BLaER1 treated with 17β-estradiol and CSF1 and Interleukin-3, amounts not matched to agents 10 nM and 100 nM (cell line): ENCODE measurements around the gene BOLA3.
A peak's percentile ranks its signal among the peaks of the same experiment; 100 is the strongest.
"Not testable (repeated sequence)": the region's sequence is repeated elsewhere in the genome, so short reads cannot be mapped to it uniquely, and the experiment has no call there.

Experiments
- H3K27ac ChIP-seq, 11 experiments: shearing (Covaris generic); formaldehyde crosslinking; 2 replicates each; pipeline ENCODE4 v1.8.1; 2022
- H3K27me3 ChIP-seq, 11 experiments: shearing (Covaris generic); formaldehyde crosslinking; 2 replicates each; pipeline ENCODE4 v1.8.1; 2022
- H3K36me3 ChIP-seq, 11 experiments: shearing (Covaris generic); formaldehyde crosslinking; 2 replicates each; pipeline ENCODE4 v1.8.1; 2022
- H3K4me1 ChIP-seq, 10 experiments: shearing (Covaris generic); formaldehyde crosslinking; 2 replicates each; pipeline ENCODE4 v1.8.1; 2022
- H3K4me2 ChIP-seq, 11 experiments: shearing (Covaris generic); formaldehyde crosslinking; 2 replicates each; pipeline ENCODE4 v1.8.1; 2022
- H3K4me3 ChIP-seq, 10 experiments: shearing (Covaris generic); formaldehyde crosslinking; 2 replicates each; pipeline ENCODE4 v1.8.1; 2022
- H3K9ac ChIP-seq, 11 experiments: shearing (Covaris generic); formaldehyde crosslinking; 2 replicates each; pipeline ENCODE4 v1.8.1; 2022
- H3K9me3 ChIP-seq, 11 experiments: shearing (Covaris generic); formaldehyde crosslinking; replicated peaks in 1 of 11; 2 replicates each; pipeline ENCODE4 v1.8.1; 2022
- H4K20me1 ChIP-seq, 11 experiments: shearing (Covaris generic); formaldehyde crosslinking; 2 replicates each; pipeline ENCODE4 v1.8.1; 2022
- Cebpa-rat ChIP-seq, 11 experiments: shearing (Covaris generic); IDR thresholded peaks; 2 replicates each; pipeline ENCODE4 v1.8.1; 2022

The BOLA3 gene

DNA sequence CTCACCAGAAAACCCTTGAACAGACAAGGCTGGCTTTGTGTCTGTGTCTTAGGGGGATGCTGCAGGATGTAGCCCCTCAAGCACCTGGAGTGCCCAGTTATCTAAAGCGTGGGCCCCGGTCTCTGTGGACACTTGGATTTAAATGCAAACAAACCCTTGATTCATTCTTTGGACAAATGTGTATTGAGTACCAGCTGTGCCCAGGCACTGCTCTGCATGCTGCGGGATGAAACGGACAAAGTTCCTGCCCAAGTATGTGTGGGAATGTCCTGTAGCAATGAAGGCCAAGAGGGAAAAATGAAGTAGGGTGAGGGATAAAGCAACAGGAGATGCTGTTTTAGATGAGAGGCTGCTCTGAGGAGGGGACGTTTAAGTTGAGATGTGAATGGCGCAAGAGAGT, 53.9 kb downstream of the BOLA3 start:
- Histone ChIP-seq H3K27ac (no peak overlapping the region), H3K4me3 (no peak overlapping the region), H3K9ac (no peak overlapping the region), H3K36me3 (peaks cover 93 to 100% (median 100%) of the 10 kb centered on the region in 11 experiments), H3K27me3 (no peaks in the 10 kb centered on the region), H3K4me2 (no peak overlapping the region), H4K20me1 (peaks cover 15 to 97% (median 59%) of the 10 kb centered on the region in 11 experiments; a peak in 19 of 22 replicates), H3K4me1 (no peaks in the 10 kb centered on the region), H3K9me3 (no peaks in the 10 kb centered on the region)
- no peak for TF ChIP-seq Cebpa-rat (IDR thresholded peaks at IDR 0.05)

DNA sequence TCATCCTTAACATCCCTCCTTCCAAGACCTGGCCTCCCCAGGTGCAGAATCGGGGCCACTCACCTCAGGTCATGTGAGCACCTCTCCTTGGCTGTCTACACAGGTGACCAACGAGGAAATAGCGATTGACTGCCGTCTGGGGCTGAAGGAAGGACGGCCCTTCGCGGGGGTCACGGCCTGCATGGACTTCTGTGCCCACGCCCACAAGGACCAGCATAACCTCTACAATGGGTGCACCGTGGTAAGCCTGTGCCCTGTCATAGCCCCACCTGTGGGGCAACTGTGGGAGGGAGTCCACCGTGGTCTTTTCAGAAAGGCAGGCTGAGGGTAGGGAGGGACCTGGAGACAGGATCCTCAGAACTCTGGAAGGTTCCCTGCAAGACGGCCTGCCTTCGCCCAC, 54.3 kb downstream of the BOLA3 start:
- no peak overlapping the region for H3K9ac ChIP-seq
- peaks cover 93 to 100% (median 100%) of the 10 kb centered on the region in 11 experiments for H3K36me3 ChIP-seq
- no peak for TF ChIP-seq Cebpa-rat (IDR thresholded peaks at IDR 0.05)
- H3K9me3 ChIP-seq = no peaks in the 10 kb centered on the region
- H3K4me3 ChIP-seq = no peak overlapping the region
- no peak overlapping the region for H3K27ac ChIP-seq
- H3K27me3 ChIP-seq = no peaks in the 10 kb centered on the region
- H3K4me1 ChIP-seq = no peaks in the 10 kb centered on the region
- peaks cover 15 to 97% (median 59%) of the 10 kb centered on the region in 11 experiments; a peak in 19 of 22 replicates for H4K20me1 ChIP-seq
- H3K4me2 ChIP-seq = no peak overlapping the region

DNA sequence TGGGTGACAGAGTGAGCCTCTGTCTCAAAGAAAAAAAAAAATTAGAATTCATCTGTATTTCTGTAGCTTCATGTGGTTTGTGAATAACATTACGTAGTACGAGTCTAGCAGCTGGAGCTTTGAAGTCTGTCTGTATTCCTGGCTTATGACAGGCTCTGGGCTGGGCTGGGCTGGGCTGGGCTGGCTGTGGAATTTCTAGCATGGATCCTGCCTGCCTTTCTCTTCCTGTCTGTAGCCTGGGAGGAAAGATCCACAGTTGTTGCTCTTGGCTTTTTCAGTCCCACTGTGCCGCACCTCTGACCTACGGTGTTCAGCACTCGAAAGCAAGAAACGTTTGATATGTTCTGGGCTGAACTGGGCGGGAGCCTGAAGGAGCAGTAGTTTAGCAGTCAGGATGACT, 55.4 kb downstream of the BOLA3 start:
- Histone ChIP-seq H3K27me3 (no peaks in the 10 kb centered on the region), H3K36me3 (peaks cover 98 to 100% (median 100%) of the 10 kb centered on the region in 11 experiments), H3K4me1 (no peaks in the 10 kb centered on the region), H3K9me3 (no peaks in the 10 kb centered on the region), H4K20me1 (peaks cover 21 to 98% (median 66%) of the 10 kb centered on the region in 11 experiments; a peak in 21 of 22 replicates), H3K4me2 (no peak overlapping the region), H3K9ac (no peak overlapping the region), H3K4me3 (no peak overlapping the region), H3K27ac (no peak overlapping the region)
- no peak for TF ChIP-seq Cebpa-rat (IDR thresholded peaks at IDR 0.05)

DNA sequence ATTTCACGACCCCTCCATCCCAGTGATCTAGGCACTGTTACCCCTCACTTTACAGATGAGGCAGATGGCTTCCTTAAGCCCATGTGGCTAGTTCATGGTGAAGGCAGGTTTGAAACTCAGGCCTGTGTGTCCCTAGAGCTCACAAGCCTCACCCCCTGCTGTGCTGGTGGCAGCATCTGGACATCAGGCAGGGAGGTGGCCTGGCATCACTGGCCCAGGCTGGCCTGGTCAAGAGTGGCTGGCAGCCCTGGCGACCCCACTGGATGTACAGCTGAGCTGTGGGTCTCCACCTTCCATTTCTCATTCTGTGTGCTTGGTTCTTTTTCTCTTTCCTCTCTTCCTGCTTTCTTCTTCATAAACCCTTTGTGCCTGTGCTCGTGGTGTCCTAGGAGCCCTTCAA, 56.3 kb downstream of the BOLA3 start:
- H3K36me3 ChIP-seq = peaks cover 100% of the 10 kb centered on the region in 11 experiments
- no peak overlapping the region for H3K4me3 ChIP-seq
- TF ChIP-seq Cebpa-rat (IDR thresholded peaks at IDR 0.05) = no peak
- no peaks in the 10 kb centered on the region for H3K4me1 ChIP-seq
- H3K9me3 ChIP-seq = no peaks in the 10 kb centered on the region
- H4K20me1 ChIP-seq = peaks cover 21 to 100% (median 71%) of the 10 kb centered on the region in 11 experiments; a peak in 20 of 22 replicates
- H3K4me2 ChIP-seq = no peak overlapping the region
- no peak overlapping the region for H3K27ac ChIP-seq
- no peaks in the 10 kb centered on the region for H3K27me3 ChIP-seq
- H3K9ac ChIP-seq = 0 out of 22 replicates have a peak overlapping the region, but pooled peaks of 1 of the 11 experiments have one; percentile 10

DNA sequence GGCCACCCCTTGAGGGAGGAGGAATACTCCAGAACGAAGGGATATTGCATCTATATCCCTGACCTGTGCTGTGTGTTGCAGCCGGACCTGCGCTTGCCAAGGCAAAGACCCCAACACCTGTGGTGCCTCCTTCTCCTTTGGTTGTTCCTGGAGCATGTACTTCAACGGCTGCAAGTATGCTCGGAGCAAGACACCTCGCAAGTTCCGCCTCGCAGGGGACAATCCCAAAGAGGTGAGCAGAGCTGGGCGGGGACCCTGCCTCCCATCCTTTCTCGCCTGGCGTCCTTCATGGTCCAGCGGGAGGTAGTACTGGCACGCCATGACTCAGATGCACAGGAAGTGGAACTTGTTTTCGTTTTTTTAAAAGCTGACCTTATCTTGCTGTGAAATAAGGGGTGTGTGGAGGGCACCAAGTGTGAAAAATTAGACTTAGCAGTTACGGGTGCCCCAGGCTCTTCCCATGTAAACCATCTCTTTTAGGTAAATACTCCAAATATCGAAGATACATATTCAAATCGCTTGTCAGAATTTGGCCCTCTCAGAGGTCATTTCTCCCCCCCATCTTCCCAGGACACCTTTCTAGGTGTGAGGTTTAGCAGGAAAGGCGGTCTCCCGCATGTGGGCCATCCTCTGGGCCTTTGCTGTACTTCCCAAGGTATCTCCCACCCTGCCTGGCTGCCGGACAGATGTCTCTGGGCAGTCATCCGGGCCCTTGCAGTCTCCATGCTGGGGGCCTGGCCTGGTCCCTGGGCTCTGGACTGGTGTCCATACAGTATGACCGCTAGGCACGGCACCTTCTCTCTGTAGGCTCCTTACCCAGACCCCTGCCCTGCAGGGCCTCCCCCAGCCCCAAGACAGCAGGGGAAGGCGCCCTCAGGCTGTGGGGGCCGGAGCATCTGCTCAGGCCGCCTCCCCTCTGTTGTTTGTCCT, 57.6 kb downstream of the BOLA3 start:
- no peaks in the 10 kb centered on the region for H3K27me3 ChIP-seq
- H3K9me3 ChIP-seq = no peaks in the 10 kb centered on the region
- H4K20me1 ChIP-seq = peaks cover 31 to 100% (median 83%) of the 10 kb centered on the region in 11 experiments; a peak in 21 of 22 replicates
- no peak for TF ChIP-seq Cebpa-rat (IDR thresholded peaks at IDR 0.05)
- no peak overlapping the region for H3K4me3 ChIP-seq
- H3K36me3 ChIP-seq = peaks cover 100% of the 10 kb centered on the region in 11 experiments
- no peak overlapping the region for H3K9ac ChIP-seq
- H3K27ac ChIP-seq = no peak overlapping the region
- H3K4me1 ChIP-seq = no peaks in the 10 kb centered on the region
- no peak overlapping the region for H3K4me2 ChIP-seq

DNA sequence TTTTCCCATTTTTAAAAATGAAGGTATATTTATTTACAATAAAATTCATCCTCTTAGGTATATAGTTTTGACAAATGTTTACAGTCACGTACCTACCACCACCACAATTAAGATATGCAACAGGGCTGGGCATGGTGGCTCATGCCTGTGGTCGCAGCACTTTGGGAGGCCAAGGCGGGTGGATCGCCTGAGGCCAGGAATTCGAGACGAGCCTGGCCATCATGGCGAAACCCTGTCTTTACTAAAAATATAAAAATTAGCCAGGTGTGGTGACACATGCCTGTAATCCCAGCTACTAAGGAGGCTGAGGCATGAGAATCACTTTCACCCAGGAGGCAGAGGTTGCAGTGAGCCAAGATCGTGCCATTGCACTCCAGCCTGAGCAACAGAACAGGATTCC, 59.0 kb downstream of the BOLA3 start:
- not testable (repeated sequence) for H3K4me3 ChIP-seq, H3K27ac ChIP-seq, H3K27me3 ChIP-seq, H3K9me3 ChIP-seq, H3K9ac ChIP-seq, H3K4me2 ChIP-seq, H3K4me1 ChIP-seq
- Histone ChIP-seq H3K36me3 (peaks cover 97 to 100% (median 99%) of the 10 kb centered on the region in 11 experiments), H4K20me1 (peaks cover 36 to 100% (median 80%) of the 10 kb centered on the region in 11 experiments; a peak in 21 of 22 replicates)

DNA sequence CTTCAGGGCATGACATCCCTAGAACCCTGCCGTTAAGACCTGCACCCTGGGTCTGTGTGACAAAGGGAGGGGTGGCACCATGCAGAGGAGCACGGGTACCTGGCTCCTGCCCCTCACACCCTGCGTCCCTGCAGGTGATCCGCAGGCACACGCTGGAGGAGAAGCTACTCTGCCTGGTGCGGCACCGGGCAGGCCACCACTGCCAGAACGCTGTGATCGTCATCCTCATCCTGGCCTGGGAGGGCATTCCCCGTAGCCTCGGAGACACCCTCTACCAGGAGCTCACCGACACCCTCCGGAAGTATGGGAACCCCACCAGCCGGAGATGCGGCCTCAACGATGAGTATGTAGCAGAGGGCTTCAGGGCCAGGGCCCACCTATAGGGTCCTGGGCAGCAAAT, 60.0 kb downstream of the BOLA3 start:
- no peak overlapping the region for H3K4me3 ChIP-seq
- H3K9me3 ChIP-seq = no peaks in the 10 kb centered on the region
- H4K20me1 ChIP-seq = peaks cover 41 to 100% (median 84%) of the 10 kb centered on the region in 11 experiments
- peaks cover 97 to 100% (median 99%) of the 10 kb centered on the region in 11 experiments for H3K36me3 ChIP-seq
- H3K4me2 ChIP-seq = no peak overlapping the region
- no peak for TF ChIP-seq Cebpa-rat (IDR thresholded peaks at IDR 0.05)
- no peaks in the 10 kb centered on the region for H3K27me3 ChIP-seq
- no peak overlapping the region for H3K27ac ChIP-seq
- H3K4me1 ChIP-seq = no peaks in the 10 kb centered on the region
- H3K9ac ChIP-seq = no peak overlapping the region

DNA sequence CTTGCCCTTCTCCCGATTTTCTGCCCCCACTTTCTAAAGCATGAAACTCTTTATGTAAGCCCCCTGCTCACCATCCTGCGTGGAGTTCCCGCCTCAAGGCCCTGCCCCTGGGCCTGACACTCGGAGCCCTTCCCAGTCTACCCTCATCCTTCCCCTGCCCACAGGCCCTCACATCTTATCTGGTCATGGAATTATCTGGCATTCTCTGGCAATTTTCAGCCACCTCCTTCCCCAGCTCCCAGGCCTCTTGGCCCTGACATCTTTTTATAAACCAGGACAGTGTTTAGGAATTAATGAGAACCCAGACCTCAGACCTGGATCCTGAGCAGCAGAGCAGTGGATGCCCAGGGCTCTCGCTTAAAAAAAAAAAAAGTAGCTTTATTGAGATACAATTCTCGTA, 61.7 kb downstream of the BOLA3 start:
- H3K4me1 ChIP-seq = peaks cover 3 to 7% (median 5%) of the 10 kb centered on the region in 10 experiments; a peak in 18 of 20 replicates
- H3K9me3 ChIP-seq = no peaks in the 10 kb centered on the region
- no peak overlapping the region for H3K27ac ChIP-seq
- H3K4me2 ChIP-seq = no peak overlapping the region
- peaks cover 52 to 100% (median 92%) of the 10 kb centered on the region in 11 experiments for H4K20me1 ChIP-seq
- no peak overlapping the region for H3K4me3 ChIP-seq
- peaks cover 97 to 100% (median 99%) of the 10 kb centered on the region in 11 experiments for H3K36me3 ChIP-seq
- TF ChIP-seq Cebpa-rat (IDR thresholded peaks at IDR 0.05) = no peak
- 0 out of 22 replicates have a peak overlapping the region, but pooled peaks of 1 of the 11 experiments have one; percentile 3 for H3K9ac ChIP-seq
- H3K27me3 ChIP-seq = no peaks in the 10 kb centered on the region
